Measurements from ENCODE around the gene KRT8. TPM values are rescaled to one million over a fixed set of nuclear protein-coding genes. Genes with fewer than 3 reads are reported as not detected.

Gene KRT8
- total and polyA plus RNA-seq, 5 donors from 2014 or later, result 0.13 to 0.73 TPM; not detected in 3

- Mint-ChIP-seq H3K9me3 (peaks cover 0 to 5% (median 0%) of the 10 kb centered on the region in 7 donors), H3K4me3 (peak overlapping the region in 1 of 4 donors; percentile 56), H3K4me1 (peaks cover 0 to 18% (median 8%) of the 10 kb centered on the region in 4 donors), H3K27me3 (peaks cover 7% of the 10 kb centered on the region), H3K27ac (peak overlapping the region in 1 of 3 donors; percentile 79), H3K36me3 (no peaks in the 10 kb centered on the region)
- no peak overlapping the region for H3K4me3 ChIP-seq (ENCODE audit: low read depth, low read length)
- H3K36me3 ChIP-seq (ENCODE audit: control insufficient read depth, insufficient read depth, low read length), result no peaks in the 10 kb centered on the region
- ATAC-seq (ENCODE audit: low read depth in 2 of 2) (no peak), DNase-seq (no peak)
- H3K27ac ChIP-seq (ENCODE audit: insufficient read depth, low read length, poor library complexity, severe bottlenecking), result no peak overlapping the region
- H3K9me3 ChIP-seq (ENCODE audit: control insufficient read depth in 2 of 2, low read length in 2 of 2), result no peaks in the 10 kb centered on the region
- H3K27me3 ChIP-seq (ENCODE audit: control insufficient read depth, insufficient read depth, low read length), result no peaks in the 10 kb centered on the region
- H3K4me1 ChIP-seq (ENCODE audit: control insufficient read depth, insufficient read depth, low read length, poor library complexity, severe bottlenecking), result peaks cover 9% of the 10 kb centered on the region
Measured at GRCh38 chr12:52878507-52879393, 26.1 kb downstream of the KRT8 start.

- Mint-ChIP-seq H3K4me1 (peaks cover 5 to 25% (median 15%) of the 10 kb centered on the region in 4 donors), H3K27me3 (peaks cover 14% of the 10 kb centered on the region), H3K27ac (no peak overlapping the region), H3K9me3 (peaks cover 0 to 5% (median 0%) of the 10 kb centered on the region in 7 donors), H3K4me3 (peak overlapping the region in 1 of 4 donors; percentile 13), H3K36me3 (no peaks in the 10 kb centered on the region)
- Histone ChIP-seq H3K27ac (ENCODE audit: insufficient read depth, low read length, poor library complexity, severe bottlenecking) (no peak overlapping the region), H3K27me3 (ENCODE audit: control insufficient read depth, insufficient read depth, low read length) (no peaks in the 10 kb centered on the region), H3K4me3 (ENCODE audit: low read depth, low read length) (no peak overlapping the region), H3K9me3 (ENCODE audit: control insufficient read depth in 2 of 2, low read length in 2 of 2) (no peaks in the 10 kb centered on the region), H3K36me3 (ENCODE audit: control insufficient read depth, insufficient read depth, low read length) (no peaks in the 10 kb centered on the region), H3K4me1 (ENCODE audit: control insufficient read depth, insufficient read depth, low read length, poor library complexity, severe bottlenecking) (peaks cover 9% of the 10 kb centered on the region)
- DNase-seq (no peak), ATAC-seq (ENCODE audit: low read depth in 2 of 2) (no peak)
Measured at GRCh38 chr12:52877242-52877641, 27.6 kb downstream of the KRT8 start.

- Histone ChIP-seq H3K4me3 (ENCODE audit: low read depth, low read length) (no peak overlapping the region), H3K4me1 (ENCODE audit: control insufficient read depth, insufficient read depth, low read length, poor library complexity, severe bottlenecking) (peaks cover 9% of the 10 kb centered on the region), H3K27ac (ENCODE audit: insufficient read depth, low read length, poor library complexity, severe bottlenecking) (no peak overlapping the region), H3K9me3 (ENCODE audit: control insufficient read depth in 2 of 2, low read length in 2 of 2) (no peaks in the 10 kb centered on the region), H3K36me3 (ENCODE audit: control insufficient read depth, insufficient read depth, low read length) (no peaks in the 10 kb centered on the region), H3K27me3 (ENCODE audit: control insufficient read depth, insufficient read depth, low read length) (no peaks in the 10 kb centered on the region)
- no peak for ATAC-seq (ENCODE audit: low read depth in 2 of 2)
- Mint-ChIP-seq H3K4me1 (peaks cover 5 to 23% (median 15%) of the 10 kb centered on the region in 4 donors), H3K36me3 (no peaks in the 10 kb centered on the region), H3K9me3 (peaks cover 0 to 5% (median 0%) of the 10 kb centered on the region in 7 donors), H3K4me3 (peak overlapping the region in 2 of 4 donors; percentile 7 to 20), H3K27ac (no peak overlapping the region), H3K27me3 (peaks cover 14% of the 10 kb centered on the region)
- DNase-seq, result no peak
Measured at GRCh38 chr12:52876372-52876771, 28.5 kb downstream of the KRT8 start.

- peaks cover 10% of the 10 kb centered on the region for H3K27me3 Mint-ChIP-seq
- no peaks in the 10 kb centered on the region for H3K36me3 Mint-ChIP-seq
- no peak for DNase-seq
- Histone ChIP-seq H3K4me3 (ENCODE audit: low read depth, low read length) (no peak overlapping the region), H3K9me3 (ENCODE audit: control insufficient read depth in 2 of 2, low read length in 2 of 2) (no peaks in the 10 kb centered on the region), H3K27ac (ENCODE audit: insufficient read depth, low read length, poor library complexity, severe bottlenecking) (no peak overlapping the region), H3K36me3 (ENCODE audit: control insufficient read depth, insufficient read depth, low read length) (no peaks in the 10 kb centered on the region), H3K27me3 (ENCODE audit: control insufficient read depth, insufficient read depth, low read length) (no peaks in the 10 kb centered on the region), H3K4me1 (ENCODE audit: control insufficient read depth, insufficient read depth, low read length, poor library complexity, severe bottlenecking) (peaks cover 9% of the 10 kb centered on the region)
- peak overlapping the region in 2 of 3 donors; percentile 38 to 59 for H3K27ac Mint-ChIP-seq
- peaks cover 0 to 1% (median 0%) of the 10 kb centered on the region in 7 donors for H3K9me3 Mint-ChIP-seq
- ATAC-seq (ENCODE audit: low read depth in 2 of 2), result no peak
- H3K4me1 Mint-ChIP-seq, result peaks cover 5 to 23% (median 13%) of the 10 kb centered on the region in 4 donors
- H3K4me3 Mint-ChIP-seq, result peak overlapping the region; percentile 5 to 82 (median 74)
Measured at GRCh38 chr12:52874573-52875435, 30.1 kb downstream of the KRT8 start.

GRCh38 chr12:52873832-52874572 lies 30.9 kb downstream of the KRT8 start:
- H3K36me3 Mint-ChIP-seq, result no peaks in the 10 kb centered on the region
- H3K9me3 ChIP-seq (ENCODE audit: control insufficient read depth in 2 of 2, low read length in 2 of 2), result no peaks in the 10 kb centered on the region
- H3K4me1 ChIP-seq (ENCODE audit: control insufficient read depth, insufficient read depth, low read length, poor library complexity, severe bottlenecking), result peaks cover 9% of the 10 kb centered on the region
- peaks cover 10% of the 10 kb centered on the region for H3K27me3 Mint-ChIP-seq
- peak; percentile 62 to 66 for ATAC-seq (ENCODE audit: low read depth in 2 of 2)
- H3K27ac Mint-ChIP-seq, result peak overlapping the region in 2 of 3 donors; percentile 67 to 80
- no peak overlapping the region for H3K27ac ChIP-seq (ENCODE audit: insufficient read depth, low read length, poor library complexity, severe bottlenecking)
- peaks cover 5 to 22% (median 13%) of the 10 kb centered on the region in 4 donors for H3K4me1 Mint-ChIP-seq
- H3K36me3 ChIP-seq (ENCODE audit: control insufficient read depth, insufficient read depth, low read length), result no peaks in the 10 kb centered on the region
- no peak overlapping the region for H3K4me3 ChIP-seq (ENCODE audit: low read depth, low read length)
- peaks cover 0 to 1% (median 0%) of the 10 kb centered on the region in 7 donors for H3K9me3 Mint-ChIP-seq
- peak; percentile 12 to 29 (median 28) for DNase-seq
- H3K27me3 ChIP-seq (ENCODE audit: control insufficient read depth, insufficient read depth, low read length), result no peaks in the 10 kb centered on the region
- H3K4me3 Mint-ChIP-seq, result peak overlapping the region; percentile 73 to 89 (median 82)

GRCh38 chr12:52873513-52873831 lies 31.4 kb downstream of the KRT8 start:
- Histone ChIP-seq H3K36me3 (ENCODE audit: control insufficient read depth, insufficient read depth, low read length) (no peaks in the 10 kb centered on the region), H3K9me3 (ENCODE audit: control insufficient read depth in 2 of 2, low read length in 2 of 2) (no peaks in the 10 kb centered on the region), H3K4me3 (ENCODE audit: low read depth, low read length) (no peak overlapping the region), H3K27me3 (ENCODE audit: control insufficient read depth, insufficient read depth, low read length) (no peaks in the 10 kb centered on the region), H3K27ac (ENCODE audit: insufficient read depth, low read length, poor library complexity, severe bottlenecking) (no peak overlapping the region), H3K4me1 (ENCODE audit: control insufficient read depth, insufficient read depth, low read length, poor library complexity, severe bottlenecking) (peaks cover 9% of the 10 kb centered on the region)
- peaks cover 0 to 1% (median 0%) of the 10 kb centered on the region in 7 donors for H3K9me3 Mint-ChIP-seq
- peaks cover 5 to 21% (median 13%) of the 10 kb centered on the region in 4 donors for H3K4me1 Mint-ChIP-seq
- peak overlapping the region; percentile 73 to 89 (median 80) for H3K4me3 Mint-ChIP-seq
- no peak for DNase-seq
- ATAC-seq (ENCODE audit: low read depth in 2 of 2), result no peak
- peak overlapping the region in 2 of 3 donors; percentile 67 to 80 for H3K27ac Mint-ChIP-seq
- no peaks in the 10 kb centered on the region for H3K36me3 Mint-ChIP-seq
- H3K27me3 Mint-ChIP-seq, result peaks cover 15% of the 10 kb centered on the region

Measured in CD4-positive, CD25-positive, alpha-beta regulatory T cell (primary cell).